Hypothalamus (tissue), 51 donors: ENCODE data around the gene PBX3.

Source experiments
- DNase-seq, 51 donors: peaks; one replicate each; lab custom pipeline; 2025; lab: John Stamatoyannopoulos, UW

The PBX3 gene

GRCh38 chr9:125748446-125749099, 1.4 kb downstream of the PBX3 start:
- peak in 7 of 51 donors; percentile 6 to 44 (median 9) for DNase-seq

GRCh38 chr9:125749287-125749935, 2.2 kb downstream of the PBX3 start:
- DNase-seq = no peak

GRCh38 chr9:125749951-125750626, 2.9 kb downstream of the PBX3 start:
- no peak for DNase-seq

GRCh38 chr9:125750627-125751011, 3.4 kb downstream of the PBX3 start:
- DNase-seq = peak in 1 of 51 donors; percentile 33

- DNase-seq = no peak
Observed at GRCh38 chr9:125752070-125752628, 5.0 kb downstream of the PBX3 start.

GRCh38 chr9:125754096-125754495, 6.9 kb downstream of the PBX3 start:
- no peak for DNase-seq

GRCh38 chr9:125755340-125755739, 8.2 kb downstream of the PBX3 start:
- DNase-seq = peak in 1 of 51 donors; percentile 7

- no peak for DNase-seq
Observed at GRCh38 chr9:125756518-125756917, 9.3 kb downstream of the PBX3 start.

GRCh38 chr9:125757834-125758233, 10.7 kb downstream of the PBX3 start:
- DNase-seq = no peak

GRCh38 chr9:125758986-125759763, 12.0 kb downstream of the PBX3 start:
- peak in 21 of 51 donors; percentile 6 to 79 (median 40) for DNase-seq

- peak in 20 of 51 donors; percentile 3 to 79 (median 28) for DNase-seq
Observed at GRCh38 chr9:125759764-125760129, 12.6 kb downstream of the PBX3 start.

GRCh38 chr9:125760537-125760936, 13.4 kb downstream of the PBX3 start:
- DNase-seq = no peak

- DNase-seq = peak in 1 of 51 donors; percentile 17
Observed at GRCh38 chr9:125761676-125762450, 14.7 kb downstream of the PBX3 start.

- DNase-seq = peak in 1 of 51 donors; percentile 26
Observed at GRCh38 chr9:125763394-125763801, 16.2 kb downstream of the PBX3 start.

- no peak for DNase-seq
Observed at GRCh38 chr9:125764198-125764597, 17.0 kb downstream of the PBX3 start.

- DNase-seq = no peak
Observed at GRCh38 chr9:125766468-125767221, 19.5 kb downstream of the PBX3 start.

GRCh38 chr9:125767349-125767748, 20.2 kb downstream of the PBX3 start:
- DNase-seq = no peak

- DNase-seq = no peak
Observed at GRCh38 chr9:125768803-125769202, 21.6 kb downstream of the PBX3 start.

- no peak for DNase-seq
Observed at GRCh38 chr9:125771037-125771436, 23.9 kb downstream of the PBX3 start.
